ENCODE results near the gene IL36RN.

DNA sequence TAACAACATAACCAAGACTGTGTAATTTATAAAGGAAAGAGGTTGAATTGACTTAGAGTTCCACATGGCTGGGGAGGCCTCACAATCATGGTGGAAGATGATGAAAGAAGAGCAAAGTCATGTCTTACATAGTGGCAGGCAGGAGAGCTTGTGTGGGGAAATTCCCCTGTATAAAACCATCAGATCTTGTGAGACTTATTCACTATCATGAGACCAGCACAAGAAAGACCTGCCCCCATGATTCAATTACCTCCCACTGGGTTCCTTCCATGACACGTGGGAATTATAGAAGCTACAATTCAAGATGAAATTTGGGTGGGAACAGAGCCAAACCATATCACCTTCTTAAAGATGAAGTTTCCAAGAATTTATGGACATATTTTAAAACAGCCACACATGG lies 2.5 kb upstream of the IL36RN start:
- TF ChIP-seq, protein P1, sequence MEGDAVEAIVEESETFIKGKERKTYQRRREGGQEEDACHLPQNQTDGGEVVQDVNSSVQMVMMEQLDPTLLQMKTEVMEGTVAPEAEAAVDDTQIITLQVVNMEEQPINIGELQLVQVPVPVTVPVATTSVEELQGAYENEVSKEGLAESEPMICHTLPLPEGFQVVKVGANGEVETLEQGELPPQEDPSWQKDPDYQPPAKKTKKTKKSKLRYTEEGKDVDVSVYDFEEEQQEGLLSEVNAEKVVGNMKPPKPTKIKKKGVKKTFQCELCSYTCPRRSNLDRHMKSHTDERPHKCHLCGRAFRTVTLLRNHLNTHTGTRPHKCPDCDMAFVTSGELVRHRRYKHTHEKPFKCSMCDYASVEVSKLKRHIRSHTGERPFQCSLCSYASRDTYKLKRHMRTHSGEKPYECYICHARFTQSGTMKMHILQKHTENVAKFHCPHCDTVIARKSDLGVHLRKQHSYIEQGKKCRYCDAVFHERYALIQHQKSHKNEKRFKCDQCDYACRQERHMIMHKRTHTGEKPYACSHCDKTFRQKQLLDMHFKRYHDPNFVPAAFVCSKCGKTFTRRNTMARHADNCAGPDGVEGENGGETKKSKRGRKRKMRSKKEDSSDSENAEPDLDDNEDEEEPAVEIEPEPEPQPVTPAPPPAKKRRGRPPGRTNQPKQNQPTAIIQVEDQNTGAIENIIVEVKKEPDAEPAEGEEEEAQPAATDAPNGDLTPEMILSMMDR (conservative IDR thresholded peaks at IDR 0.05; ENCODE audit: low read length): no peak
- TF ChIP-seq EZH2phosphoT487 (IDR thresholded peaks at IDR 0.05; ENCODE audit: borderline replicate concordance, low read depth, low read length): no peak

All from OCI-LY7 (cell line).